HG03175 (cell line): ENCODE measurements around the gene RINT1.

Experiments used
- ATAC-seq: cut with Tn5 transposase; IDR thresholded peaks from one replicate; pipeline ENCODE4 v1.9.1; 2021; ENCODE audit warnings: mild to moderate bottlenecking, moderate library complexity; ENCODE audit not compliant: unreplicated experiment

RINT1 gene

DNA sequence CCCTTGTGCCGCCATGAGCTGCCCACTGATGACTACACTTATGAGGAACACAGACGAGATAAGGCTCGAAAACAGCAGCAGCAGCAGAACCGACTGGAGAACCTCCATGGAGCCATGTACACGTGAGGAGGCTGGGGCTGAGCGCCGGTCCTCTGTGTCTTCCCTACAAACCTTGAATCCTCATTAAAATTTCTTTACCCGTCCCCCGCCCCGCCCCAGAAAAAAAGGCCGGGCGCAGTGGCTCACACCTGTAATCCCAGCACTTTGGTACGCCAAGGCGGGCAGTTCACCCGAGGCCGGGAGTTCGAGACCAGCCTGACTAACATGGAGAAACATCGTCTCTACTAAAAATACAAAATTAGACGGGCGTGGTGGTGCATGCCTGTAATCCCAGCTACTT, 1.5 kb upstream of the RINT1 start:
- ATAC-seq, result no peak

DNA sequence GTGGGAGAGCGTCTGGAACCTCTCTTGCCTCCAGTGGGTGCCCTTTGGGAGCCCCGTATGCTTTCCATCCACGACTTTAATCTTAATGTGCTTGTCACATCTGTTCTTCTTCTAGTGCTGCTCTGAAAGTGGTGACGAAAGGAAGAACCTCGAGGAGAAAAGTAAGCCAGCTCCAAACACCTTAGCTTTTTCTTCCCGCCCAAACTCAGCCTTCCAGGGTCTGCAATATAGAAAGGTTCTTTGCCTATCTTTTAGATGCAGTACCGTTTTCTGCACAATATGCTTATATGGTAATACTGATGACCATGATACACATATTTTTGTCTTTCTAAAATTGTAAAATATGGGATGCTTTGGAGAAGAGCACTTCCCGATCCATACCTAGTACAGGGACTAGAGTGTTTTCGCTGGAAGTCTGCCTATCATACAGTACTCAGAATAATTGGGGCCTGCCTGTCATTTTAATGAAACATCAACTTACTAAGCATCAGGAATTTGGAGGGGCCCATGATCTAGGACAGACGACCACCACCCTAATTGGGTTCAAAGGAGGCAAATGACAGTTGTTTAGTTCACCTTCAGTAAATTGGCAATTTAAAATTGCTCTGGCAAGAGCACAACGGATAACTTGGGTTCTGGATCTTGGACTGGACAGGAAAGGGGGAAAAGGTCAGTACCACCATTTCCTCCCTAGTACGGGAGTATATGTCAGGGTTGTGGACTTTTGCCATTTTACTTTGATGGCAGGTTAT, 884 bp downstream of the RINT1 start:
- no peak for ATAC-seq

DNA sequence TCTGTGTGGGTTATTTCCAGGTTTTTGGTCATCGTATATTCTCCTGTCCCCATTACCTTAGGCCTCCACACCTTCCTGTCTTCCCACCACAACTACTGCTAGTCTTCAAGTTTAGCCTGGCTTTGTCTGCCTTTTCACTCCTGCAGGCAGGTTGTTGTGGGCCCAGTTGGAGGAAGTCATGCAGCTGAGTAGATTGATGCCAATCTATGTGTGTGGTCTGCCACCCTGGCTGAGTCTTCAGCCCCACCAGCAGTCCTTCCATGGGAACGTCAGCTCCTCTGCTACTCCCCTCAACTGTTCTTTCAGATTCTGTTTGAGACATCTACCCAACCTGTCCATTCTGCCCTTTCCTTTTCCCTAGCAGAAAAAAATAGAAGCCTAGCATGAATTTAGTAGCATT, 6.3 kb downstream of the RINT1 start:
- no peak for ATAC-seq

DNA sequence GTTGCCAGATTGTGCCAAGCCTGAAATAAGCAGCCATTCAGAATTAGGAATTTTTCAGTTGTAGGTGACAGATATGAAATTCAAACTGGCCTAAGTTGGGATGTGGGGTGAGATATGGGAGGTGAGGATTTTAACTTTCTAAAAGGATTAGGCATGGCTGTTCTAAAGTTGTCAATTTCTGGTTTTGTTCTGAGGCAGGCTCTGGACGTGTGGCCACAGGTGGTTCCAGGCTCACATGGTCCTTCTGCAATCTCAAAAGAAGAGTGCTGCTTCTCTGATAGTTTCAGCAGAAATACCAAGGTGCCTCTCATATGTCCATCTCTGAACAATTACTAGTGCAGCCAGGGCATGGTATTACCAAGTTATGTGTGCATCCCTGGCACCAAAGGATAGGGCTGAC, 27.9 kb downstream of the RINT1 start:
- ATAC-seq, result no peak

DNA sequence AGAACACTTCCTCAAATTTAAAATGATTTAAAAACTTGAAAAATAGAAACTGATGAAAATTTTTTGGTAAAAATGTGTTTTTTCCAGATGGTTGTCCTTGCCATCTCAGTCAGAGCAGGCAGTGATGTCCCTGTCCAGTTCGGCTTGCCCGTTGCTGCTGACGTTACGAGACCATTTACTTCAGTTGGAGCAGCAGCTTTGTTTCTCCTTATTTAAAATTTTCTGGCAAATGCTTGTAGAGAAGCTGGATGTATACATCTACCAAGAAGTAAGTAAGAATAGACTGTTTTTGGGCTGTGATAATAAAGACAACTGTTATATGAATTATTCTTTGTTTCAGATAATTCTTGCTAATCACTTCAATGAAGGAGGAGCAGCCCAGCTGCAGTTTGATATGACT, 33.2 kb downstream of the RINT1 start:
- no peak for ATAC-seq

DNA sequence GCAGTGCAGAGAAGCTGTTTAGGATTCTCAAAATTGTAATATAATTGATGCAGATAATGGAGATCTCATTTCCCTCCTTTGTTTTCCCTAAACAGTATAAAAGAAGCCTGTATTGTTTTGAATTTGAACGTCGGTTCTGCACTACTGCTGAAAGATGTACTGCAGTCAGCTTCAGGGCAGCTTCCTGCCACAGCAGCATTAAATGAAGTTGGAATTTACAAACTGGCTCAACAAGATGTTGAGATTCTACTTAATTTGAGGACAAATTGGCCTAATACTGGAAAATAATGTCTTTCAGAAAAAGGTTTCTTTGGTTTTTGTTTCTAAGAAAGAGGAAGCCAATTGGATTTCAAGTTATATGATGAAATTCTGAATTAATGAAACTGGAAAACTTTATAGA, 35.0 kb downstream of the RINT1 start:
- no peak for ATAC-seq

DNA sequence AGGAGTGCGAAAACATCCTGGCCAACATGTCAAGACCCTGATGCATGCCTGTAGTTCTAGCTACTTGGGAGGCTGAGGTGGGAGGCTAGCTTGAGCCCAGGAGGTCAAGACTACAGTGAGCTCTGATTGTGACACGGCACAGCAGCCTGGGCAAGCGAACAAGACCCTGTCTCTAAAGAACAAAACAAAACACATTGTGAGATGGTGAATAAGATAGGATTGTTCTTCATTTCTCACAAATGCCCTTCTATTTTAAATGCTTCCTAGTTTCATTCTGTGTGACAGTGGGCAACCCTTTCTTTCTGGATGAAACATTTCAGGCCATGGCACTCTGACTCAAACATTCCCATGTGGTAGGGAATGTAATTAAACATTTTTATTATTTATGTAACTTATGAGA, 35.8 kb downstream of the RINT1 start:
- no peak for ATAC-seq

DNA sequence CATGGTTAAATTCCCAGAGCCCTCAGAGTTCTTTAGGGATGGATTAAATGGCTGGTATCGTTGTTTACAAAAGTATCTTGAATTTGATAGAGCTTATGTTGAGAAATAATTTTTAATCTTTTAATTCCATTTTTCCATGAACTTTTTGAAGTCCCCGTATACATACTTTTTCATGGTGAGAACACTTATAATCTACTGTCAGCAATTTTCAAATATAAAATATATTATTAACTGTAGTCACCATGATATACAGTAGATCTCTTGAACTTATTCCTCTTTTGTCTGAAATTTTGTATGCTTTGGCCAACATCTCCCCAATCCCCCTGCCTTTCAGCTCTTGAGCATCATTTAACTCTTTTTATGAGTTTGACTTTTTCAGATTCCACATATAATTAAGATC, 39.9 kb downstream of the RINT1 start:
- ATAC-seq, result no peak

DNA sequence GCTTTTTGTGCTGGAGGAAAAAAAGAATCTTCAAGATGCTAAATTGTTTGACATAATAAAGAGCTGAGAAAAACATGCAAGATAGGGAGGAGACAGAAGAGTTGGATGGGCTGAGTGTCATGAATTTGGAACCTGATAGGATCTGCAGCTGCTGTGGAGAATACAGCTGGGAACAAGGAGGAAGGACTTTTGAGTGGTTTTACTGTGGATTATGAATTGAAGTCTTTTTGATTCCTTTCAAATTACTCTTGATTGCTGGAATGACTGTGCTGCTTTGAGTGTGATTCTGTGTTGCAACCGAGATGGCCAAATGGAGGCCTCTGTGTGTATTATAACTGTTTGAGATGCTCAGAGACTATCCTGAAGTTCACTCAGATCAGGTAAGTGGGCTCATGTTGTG, 45.2 kb downstream of the RINT1 start:
- ATAC-seq, result no peak

DNA sequence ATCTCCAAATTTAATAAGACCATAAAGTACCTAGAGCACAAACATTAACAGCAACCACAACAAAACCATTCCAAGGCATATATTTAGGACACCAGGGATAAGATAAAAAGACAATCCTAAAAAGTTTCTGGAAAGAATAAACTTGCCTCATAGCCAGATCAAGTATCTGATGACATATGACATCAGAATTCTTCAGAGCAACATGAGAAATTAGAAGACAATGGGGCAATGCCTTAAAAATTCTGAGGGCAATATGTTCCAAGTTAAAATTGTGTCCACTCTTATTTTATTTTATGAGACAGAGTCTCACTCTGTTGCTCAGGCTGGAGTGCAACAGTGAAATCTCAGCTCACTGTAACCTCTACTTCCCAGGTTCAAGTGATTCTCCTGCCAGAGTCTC, 46.5 kb downstream of the RINT1 start:
- ATAC-seq, result no peak

DNA sequence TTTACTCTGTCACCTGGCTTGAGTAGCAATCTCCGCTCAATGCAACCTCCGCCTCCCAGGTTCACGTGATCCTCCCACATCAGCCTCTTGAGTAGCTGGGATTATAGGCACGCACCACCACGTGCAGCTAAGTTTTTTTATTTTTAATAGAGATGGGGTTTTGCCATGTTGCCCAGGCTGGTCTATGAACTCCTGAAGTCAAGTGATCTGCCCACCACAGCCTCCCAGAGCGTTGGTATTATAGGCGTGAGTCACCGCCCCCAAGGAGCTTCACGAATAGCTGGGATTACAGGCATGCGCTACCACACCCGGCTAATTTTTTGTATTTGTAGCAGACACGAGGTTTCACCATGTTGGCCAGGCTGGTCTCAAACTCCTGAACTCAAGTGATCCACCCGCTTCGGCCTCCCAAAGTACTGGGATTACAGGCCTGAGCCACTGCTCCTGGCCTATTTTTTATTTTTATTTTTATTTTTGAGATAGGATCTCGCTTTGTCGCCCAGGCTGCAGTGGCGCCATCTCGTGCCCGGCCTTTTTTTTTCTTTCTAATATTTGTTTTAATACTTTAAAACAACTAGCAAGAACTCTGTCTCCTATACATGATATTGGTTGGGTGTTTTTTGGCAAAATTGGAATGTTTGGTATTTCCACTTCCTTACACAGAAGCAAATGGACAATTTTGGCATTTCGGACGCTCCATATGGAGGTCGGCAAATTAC, 48.2 kb downstream of the RINT1 start:
- ATAC-seq, result no peak

DNA sequence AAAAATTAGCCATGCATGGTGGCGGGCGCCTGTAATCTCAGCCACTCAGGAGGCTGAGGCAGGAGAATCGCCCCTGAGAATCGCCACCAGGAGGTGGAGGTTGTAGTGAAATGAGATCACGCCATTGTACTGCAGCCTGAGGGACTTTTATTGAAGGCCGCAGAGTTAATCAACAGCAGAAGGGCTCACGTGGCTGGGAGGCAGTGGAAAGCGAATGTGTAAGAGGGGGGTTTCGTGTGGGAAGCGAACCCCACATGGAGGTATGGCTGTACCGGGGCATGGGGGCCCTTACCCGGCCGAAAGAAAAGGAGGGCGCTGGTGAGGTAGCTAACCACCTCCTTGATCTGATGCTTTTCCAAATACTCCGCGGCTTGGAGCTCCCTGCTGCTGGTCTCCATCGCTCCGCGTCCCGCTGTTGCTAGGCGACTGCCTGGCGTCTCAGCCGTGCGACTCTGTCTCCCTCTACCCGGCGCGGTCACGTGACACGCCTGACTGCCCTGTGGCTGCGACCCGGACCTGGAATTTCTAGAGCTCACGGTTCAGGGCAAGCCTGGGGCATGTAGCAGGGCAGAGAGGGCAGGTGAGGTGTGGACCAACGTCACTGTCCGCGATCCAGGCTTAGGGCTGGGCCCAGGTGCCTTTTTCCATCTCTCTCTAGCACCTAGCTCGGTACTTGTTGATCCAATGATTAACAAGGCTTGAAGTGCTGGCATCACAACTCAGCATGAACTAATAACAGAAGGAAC, 49.2 kb downstream of the RINT1 start, which contains the start of gene EFCAB10:
Gene EFCAB10, minus strand, starts transcription at position 428 of the 746 bp plus-strand sequence. Its CDS starts 30 bp downstream, at position 398.
- ATAC-seq, result peak; percentile 86

DNA sequence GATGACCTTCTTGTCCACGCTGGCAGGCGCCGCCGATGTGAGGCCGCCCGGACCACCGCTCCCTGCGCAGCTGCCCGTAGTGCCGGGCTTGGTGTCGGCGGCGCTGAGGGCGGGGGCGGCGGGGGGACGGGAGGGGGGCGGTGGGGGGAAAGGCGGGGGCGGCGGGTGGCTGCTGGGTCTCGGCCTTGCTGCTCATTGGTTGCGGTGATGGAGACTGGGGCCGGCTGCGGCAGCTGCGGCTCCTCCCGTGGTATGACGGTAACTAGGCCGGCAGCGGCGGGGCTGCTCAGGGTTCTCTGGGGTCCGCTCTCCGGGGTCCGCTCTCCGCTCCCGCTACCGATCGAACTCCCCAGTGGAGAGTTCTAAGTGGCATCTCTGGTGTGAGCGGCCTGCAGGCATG, 51.1 kb downstream of the RINT1 start:
- no peak for ATAC-seq

DNA sequence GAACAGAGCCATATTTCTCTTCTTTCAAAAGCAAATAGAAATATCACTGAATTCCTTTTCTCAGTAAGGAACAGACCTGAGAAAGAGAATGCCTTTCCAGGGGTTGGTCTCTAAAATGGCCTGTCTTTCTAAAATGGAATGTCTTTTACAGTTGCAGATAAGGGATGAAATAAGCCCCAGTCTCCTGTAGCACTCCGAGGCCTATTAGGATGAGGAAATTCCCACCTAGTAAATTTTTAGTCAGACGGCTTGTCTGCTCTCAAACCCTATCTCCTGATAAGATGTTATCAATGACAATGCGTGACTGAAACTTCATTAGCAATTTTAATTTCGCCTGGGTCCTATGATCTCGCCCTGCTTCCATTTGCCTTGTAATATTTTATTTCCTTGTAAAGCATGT, 52.2 kb downstream of the RINT1 start:
- no peak for ATAC-seq

DNA sequence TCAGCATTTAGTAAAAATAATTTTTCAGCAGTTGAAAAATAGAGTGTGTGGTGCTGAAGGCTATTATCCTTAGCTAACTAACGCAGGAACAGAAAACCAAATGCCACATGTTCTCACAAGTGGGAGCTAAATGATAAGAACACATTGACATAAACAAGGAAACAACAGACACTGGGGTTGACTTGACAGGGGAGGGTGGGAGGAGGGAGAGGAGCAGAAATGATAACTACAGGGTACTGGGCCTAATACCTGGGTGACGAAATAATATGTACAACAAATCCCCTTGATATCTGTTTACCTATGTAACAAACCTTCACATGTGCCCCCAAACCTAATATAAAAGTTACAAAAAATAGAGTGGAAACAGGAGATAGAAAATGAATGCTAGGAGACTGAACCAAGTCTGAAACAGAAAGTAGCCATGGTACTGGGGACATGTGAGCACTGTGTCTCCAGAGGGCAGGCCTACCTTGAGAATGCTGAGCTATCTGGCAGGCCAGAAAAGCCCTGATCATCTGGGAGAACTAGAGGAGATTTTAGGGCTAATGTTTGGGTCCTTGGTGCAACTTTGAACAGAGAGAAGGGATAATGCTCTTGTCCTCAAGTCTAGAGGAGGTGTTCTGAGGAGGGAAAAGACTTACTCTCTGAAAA, 54.0 kb downstream of the RINT1 start:
- ATAC-seq, result no peak

DNA sequence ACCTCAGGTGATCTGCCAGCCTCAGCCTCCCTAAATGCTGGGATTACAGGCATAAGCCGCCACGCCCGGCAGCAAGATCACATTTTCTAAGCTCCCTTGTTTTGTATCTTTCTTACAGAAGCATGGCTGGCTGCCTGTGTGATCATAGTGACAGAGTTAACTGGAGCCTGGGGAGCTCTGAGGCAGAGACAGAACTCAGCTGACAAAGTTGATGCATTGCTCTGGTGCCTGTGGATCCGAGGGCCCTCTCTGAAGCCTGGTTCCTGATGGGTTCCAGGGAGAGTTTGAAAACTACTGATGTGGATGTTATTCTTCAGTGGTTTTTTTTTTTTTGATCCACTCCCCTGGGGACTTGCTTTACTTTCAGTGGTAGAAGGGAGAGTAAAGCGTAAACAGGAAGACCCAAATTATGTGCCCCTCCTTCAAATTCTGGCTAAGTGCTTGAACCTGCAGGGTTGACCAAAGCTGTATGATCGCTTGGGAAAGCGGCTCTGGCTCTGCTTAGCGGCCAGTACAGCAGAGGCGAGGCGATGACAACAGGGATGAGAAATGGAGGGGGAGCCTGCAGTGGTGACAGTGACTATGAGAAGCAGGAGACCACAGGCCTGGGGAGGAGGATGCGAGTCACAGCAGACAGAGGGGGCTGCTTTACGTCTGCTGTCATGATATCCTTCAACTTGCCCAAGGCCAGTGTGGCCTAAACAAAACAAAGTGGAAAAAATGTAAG, 56.1 kb downstream of the RINT1 start:
- no peak for ATAC-seq

DNA sequence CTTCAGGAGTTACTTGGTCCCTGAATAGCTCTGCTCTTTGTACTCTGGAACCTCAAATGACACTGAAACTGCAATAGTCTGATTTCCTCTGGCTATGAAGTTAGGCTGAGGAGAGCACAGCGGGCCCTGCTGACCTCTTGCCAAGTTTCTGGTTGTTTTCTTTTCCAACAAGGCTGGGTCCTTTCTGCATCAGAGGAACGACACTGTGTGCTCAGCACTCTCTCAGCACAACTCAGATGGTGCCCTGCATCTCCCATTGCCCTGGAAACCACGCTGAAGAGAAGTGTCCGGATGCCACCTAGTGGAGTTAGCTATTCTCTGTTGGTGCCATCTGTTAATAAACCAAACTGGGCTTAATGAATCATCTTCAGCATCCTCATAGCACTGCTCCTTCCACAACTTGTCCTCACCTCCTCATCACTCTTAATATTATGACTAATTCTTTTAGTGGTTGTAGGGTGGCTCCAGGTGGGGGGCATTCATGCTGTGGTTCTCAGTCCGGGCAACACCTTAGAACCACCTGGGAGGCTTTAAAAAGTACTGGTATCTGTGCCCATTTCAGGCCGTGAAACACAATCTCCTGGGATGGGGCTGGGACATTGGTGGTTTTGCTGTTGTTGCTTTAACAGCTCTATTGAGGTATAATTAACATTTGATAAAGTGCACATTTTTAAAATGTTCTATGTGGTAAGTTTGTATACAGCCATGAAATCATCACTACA, 57.5 kb downstream of the RINT1 start:
- ATAC-seq, result peak; percentile 86

DNA sequence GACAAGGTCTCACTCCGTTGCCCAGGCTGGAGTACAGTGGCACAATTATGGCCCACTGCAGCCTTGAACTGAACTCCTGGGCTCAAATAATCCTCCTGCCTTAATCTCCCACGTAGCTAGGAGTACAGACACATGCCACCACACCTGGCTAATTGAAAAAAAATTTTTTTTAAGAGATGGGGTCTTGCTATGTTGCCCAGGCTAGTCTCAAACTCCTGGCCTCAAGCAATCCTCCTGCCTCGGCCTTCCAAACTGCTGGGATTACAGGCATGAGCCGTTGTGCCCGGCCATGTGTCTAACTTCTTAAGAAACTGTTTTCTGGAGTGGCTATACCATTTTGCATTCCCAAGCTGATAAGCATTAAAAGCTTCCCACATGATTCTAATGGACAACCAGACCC, 58.8 kb downstream of the RINT1 start:
- ATAC-seq, result no peak

DNA sequence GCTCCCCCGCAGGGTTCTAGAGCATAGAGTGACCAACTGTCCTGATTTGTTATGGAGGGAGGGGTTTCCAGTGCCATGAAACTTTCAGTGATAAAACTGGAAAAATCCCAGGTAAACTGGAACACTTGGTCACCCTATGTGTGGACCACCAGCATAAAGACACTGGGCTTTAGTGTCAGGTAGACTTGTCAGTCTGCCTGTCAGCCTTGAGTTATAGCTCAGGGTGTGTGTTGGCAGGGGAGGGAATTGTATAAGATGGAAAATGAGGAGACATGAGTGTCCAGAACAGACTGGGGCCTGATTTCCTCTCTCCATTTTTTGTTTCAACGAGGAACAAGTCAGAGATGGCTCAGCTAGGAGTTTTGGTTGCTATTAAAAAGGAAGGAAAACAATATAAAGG, 59.5 kb downstream of the RINT1 start:
- ATAC-seq, result no peak

DNA sequence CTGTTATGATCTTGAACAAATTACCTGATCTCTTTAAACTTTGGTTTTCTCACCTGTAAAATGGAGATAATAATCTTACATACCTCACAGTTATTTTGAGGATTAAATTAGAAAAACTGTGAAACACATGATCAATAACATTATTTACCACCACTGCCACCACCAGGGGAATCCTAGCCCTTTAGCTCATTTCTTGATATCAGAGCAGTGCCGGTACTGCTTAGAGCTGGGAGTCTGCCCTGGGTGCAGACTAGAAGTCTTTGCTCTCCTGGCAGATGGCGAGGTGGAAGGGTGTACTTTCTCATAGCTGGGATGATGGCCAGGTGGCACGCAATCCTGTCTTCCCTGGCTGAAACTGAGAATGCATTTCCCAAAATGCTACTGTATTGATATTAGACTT, 62.0 kb downstream of the RINT1 start:
- ATAC-seq, result no peak
